RWPE2 (cell line): ENCODE data around the gene MAMLD1.

Experiments used
- ATAC-seq: fragments of 200-7000 bp; cut with Tn5 transposase; 3 replicates; pipeline ENCODE4 v1.9.1; 2021; ENCODE audit warnings: low read depth
- DNase-seq: peaks from one replicate; pipeline ENCODE4 v3.0.0-alpha.2; 2020; ENCODE audit warnings: low spot score
- H3K27ac ChIP-seq: fragments of 450-650 bp; 2 replicates; pipeline ENCODE4 v1.5.1; 2017; ENCODE audit warnings: mild to moderate bottlenecking; ENCODE audit not compliant: poor library complexity, severe bottlenecking
- H3K27me3 ChIP-seq: fragments of 250-450 bp; sonication (Bioruptor Pico); 2 replicates; pipeline ENCODE4 v1.5.1; 2021; ENCODE audit warnings: mild to moderate bottlenecking, moderate library complexity; ENCODE audit not compliant: insufficient read depth, poor library complexity, severe bottlenecking
- H3K36me3 ChIP-seq: fragments of 250-450 bp; sonication (Bioruptor Pico); 2 replicates; pipeline ENCODE4 v1.5.1; 2020; ENCODE audit warnings: low read depth, mild to moderate bottlenecking, moderate library complexity
- H3K4me1 ChIP-seq: fragments of 250-450 bp; sonication (Bioruptor Pico); 2 replicates; pipeline ENCODE4 v1.5.1; 2021; ENCODE audit warnings: mild to moderate bottlenecking, moderate library complexity; ENCODE audit not compliant: insufficient read depth, poor library complexity, severe bottlenecking
- H3K4me3 ChIP-seq: fragments of 250-450 bp; sonication (Bioruptor Pico); 2 replicates; pipeline ENCODE4 v1.5.1; 2021; ENCODE audit warnings: mild to moderate bottlenecking, moderate library complexity; ENCODE audit not compliant: severe bottlenecking
- H3K9me3 ChIP-seq: fragments of 250-450 bp; sonication (Bioruptor Pico); 2 replicates; pipeline ENCODE4 v1.5.1; 2021; ENCODE audit warnings: mild to moderate bottlenecking, moderate library complexity; ENCODE audit not compliant: severe bottlenecking
- CTCF ChIP-seq: fragments of 450-650 bp; IDR thresholded peaks from one replicate; pipeline ENCODE4 v1.5.1; 2017; ENCODE audit warnings: mild to moderate bottlenecking, moderate library complexity; ENCODE audit not compliant: poor library complexity, severe bottlenecking

Gene MAMLD1

GRCh38 chrX:150463566-150463965 is 100.4 kb downstream of the MAMLD1 start:
- no peak overlapping the region for H3K27ac ChIP-seq
- H3K36me3 ChIP-seq: no peaks in the 10 kb centered on the region
- H3K4me3 ChIP-seq: no peak overlapping the region
- ATAC-seq: no peak
- no peak for TF ChIP-seq CTCF
- no peak for DNase-seq
- no peaks in the 10 kb centered on the region for H3K9me3 ChIP-seq
- no peaks in the 10 kb centered on the region for H3K4me1 ChIP-seq
- no peaks in the 10 kb centered on the region for H3K27me3 ChIP-seq

GRCh38 chrX:150464001-150464400 is 100.9 kb downstream of the MAMLD1 start:
- no peak overlapping the region for H3K27ac ChIP-seq
- no peaks in the 10 kb centered on the region for H3K27me3 ChIP-seq
- no peak for ATAC-seq
- DNase-seq: no peak
- no peak for TF ChIP-seq CTCF
- no peaks in the 10 kb centered on the region for H3K9me3 ChIP-seq
- H3K4me3 ChIP-seq: no peak overlapping the region
- no peaks in the 10 kb centered on the region for H3K36me3 ChIP-seq
- H3K4me1 ChIP-seq: no peaks in the 10 kb centered on the region

- no peak overlapping the region for H3K4me3 ChIP-seq
- no peaks in the 10 kb centered on the region for H3K9me3 ChIP-seq
- H3K36me3 ChIP-seq: no peaks in the 10 kb centered on the region
- H3K27me3 ChIP-seq: no peaks in the 10 kb centered on the region
- DNase-seq (no peak), ATAC-seq (no peak)
- H3K27ac ChIP-seq: no peak overlapping the region
- no peak for TF ChIP-seq CTCF
- H3K4me1 ChIP-seq: no peaks in the 10 kb centered on the region
Measured at GRCh38 chrX:150465326-150465725, 102.2 kb downstream of the MAMLD1 start.

- ATAC-seq (no peak), DNase-seq (no peak)
- no peak for TF ChIP-seq CTCF
- Histone ChIP-seq H3K36me3 (no peaks in the 10 kb centered on the region), H3K9me3 (no peaks in the 10 kb centered on the region), H3K4me3 (no peak overlapping the region), H3K27ac (no peak overlapping the region), H3K4me1 (no peaks in the 10 kb centered on the region), H3K27me3 (no peaks in the 10 kb centered on the region)
Measured at GRCh38 chrX:150465881-150466775, 103.0 kb downstream of the MAMLD1 start.

GRCh38 chrX:150472306-150472705 is 109.2 kb downstream of the MAMLD1 start:
- H3K9me3 ChIP-seq: no peaks in the 10 kb centered on the region
- no peak for TF ChIP-seq CTCF
- no peak overlapping the region for H3K27ac ChIP-seq
- H3K27me3 ChIP-seq: no peaks in the 10 kb centered on the region
- H3K36me3 ChIP-seq: no peaks in the 10 kb centered on the region
- H3K4me3 ChIP-seq: no peak overlapping the region
- H3K4me1 ChIP-seq: no peaks in the 10 kb centered on the region
- DNase-seq: no peak
- no peak for ATAC-seq
